Right renal pelvis (tissue), 4 donors: ENCODE measurements around the gene PSMB3. TPM values are rescaled to one million over a fixed set of nuclear protein-coding genes. Genes with fewer than 3 reads are reported as not detected.
A peak's percentile ranks its signal among the peaks of the same experiment; 100 is the strongest.

ENCODE experiments used
- DNase-seq, 4 donors: peaks; one replicate each; pipeline ENCODE4 v3.0.0-alpha.2; 2013; ENCODE audit warnings: low read depth in 4 of 4, low spot score in 3 of 4, missing footprints in 1 of 4
- polyA plus RNA-seq, 4 donors: library from polyadenylated mRNA; unstranded; fragments of 120-200 nt; gene quantifications; one replicate each; pipeline ENCODE4 v1.2.1, GENCODE V29; 2013; ENCODE audit not compliant: insufficient read length in 4 of 4

Gene PSMB3
- 100 to 1,000 TPM; 114 to 135 (median 122) TPM for polyA plus RNA-seq

DNA sequence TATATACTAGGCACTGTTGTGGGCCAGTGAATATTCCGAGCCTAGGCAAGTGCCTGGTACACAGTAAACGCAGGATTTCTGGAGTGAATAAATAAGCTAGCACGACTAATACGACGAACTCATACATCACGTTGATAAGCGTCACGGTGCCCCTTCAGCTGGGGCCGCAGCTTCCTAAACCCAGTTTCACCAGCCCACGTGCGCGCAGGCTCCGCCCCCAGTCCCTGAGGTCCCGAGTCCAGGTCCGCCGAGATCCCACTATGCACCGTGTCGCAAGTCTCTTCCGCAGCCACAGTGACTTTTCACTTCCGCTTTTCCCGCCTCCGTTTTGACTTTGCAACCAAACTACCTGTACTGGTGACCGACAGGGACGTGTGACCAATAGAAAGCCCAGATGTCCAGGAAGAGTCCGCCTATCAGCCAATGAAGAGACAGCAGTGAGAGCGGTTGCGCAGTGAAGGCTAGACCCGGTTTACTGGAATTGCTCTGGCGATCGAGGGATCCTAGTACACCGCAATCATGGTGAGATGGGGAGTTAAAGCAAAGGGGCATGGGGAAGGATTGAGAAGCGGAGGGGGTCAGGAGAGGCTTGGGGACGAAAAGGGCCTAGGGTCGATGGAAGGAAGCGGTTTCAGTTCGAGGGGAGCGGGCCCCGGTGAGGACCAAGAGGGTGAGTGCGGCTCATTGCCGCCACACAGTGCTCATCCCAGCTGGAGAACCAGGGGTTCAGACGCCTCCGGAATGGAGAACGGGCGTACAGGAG lies at the start of gene PSMB3:
Gene PSMB3 (plus strand): TSS at position 434 of the 763 bp plus-strand sequence. CDS start 86 bp downstream, at position 520.
- DNase-seq = peak; percentile 88 to 98 (median 98)

DNA sequence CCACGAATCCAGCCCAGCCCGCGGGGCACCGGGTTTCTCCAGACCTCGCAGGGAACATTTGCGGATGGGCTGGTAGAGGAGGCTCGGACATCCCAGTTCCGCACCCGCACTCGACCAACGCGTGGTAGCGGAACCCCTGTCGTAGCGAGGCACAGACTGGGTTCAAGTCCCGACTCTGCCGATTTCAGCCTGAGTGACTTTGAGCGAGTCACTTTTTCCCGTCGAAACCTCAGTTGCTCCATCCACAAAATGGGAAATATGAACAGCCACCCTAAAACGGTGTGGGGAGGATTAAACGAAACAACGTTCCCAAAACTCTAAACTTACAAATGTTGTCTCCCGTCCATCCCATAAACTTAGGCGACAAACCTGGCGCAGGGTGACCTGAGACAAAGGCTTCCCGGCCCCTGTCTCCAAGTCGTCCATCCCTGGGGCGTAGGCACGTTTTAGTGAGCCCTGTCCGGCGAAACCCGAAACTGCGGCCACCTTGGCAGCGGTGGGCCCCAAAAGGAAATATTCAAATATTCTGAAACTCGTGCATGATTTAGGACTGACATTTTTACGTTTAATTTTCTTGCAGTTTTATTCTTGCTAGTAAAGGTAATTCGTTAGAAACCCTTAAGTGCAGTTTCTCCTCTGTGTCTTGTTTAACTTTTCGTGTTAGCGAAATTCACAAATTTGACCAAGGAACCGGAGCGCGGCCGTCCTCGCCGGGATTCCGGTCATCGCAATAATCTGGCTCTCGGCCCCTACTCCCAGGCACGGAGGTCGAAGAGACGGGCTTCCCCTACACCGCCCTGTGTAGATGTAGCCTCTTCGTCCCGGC lies 49.4 kb upstream of the PSMB3 start:
- DNase-seq = no peak

- DNase-seq = peak; percentile 66 to 82 (median 73)
Measured at GRCh38 chr17:38703742-38704605, 48.6 kb upstream of the PSMB3 start.

- DNase-seq = peak in 1 of 4 donors; percentile 47
Measured at GRCh38 chr17:38704606-38705522, 47.7 kb upstream of the PSMB3 start, which contains the start of gene MLLT6. Gene MLLT6 (plus strand): TSS chr17:38705273. CDS start chr17:38705633, 360 bp downstream.

DNA sequence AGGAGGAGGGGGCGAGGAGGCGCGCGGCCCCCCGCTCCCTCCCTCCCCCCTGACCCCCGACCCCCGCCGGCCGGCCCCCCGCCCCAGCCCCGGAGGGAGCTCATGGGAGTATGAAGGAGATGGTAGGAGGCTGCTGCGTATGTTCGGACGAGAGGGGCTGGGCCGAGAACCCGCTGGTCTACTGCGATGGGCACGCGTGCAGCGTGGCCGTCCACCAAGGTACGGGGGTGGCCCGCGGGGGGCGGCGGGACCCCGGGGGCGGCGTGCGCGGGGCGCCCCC lies 47.1 kb upstream of the PSMB3 start:
- DNase-seq = no peak

- no peak for DNase-seq
Measured at GRCh38 chr17:38705803-38706504, 46.6 kb upstream of the PSMB3 start.

DNA sequence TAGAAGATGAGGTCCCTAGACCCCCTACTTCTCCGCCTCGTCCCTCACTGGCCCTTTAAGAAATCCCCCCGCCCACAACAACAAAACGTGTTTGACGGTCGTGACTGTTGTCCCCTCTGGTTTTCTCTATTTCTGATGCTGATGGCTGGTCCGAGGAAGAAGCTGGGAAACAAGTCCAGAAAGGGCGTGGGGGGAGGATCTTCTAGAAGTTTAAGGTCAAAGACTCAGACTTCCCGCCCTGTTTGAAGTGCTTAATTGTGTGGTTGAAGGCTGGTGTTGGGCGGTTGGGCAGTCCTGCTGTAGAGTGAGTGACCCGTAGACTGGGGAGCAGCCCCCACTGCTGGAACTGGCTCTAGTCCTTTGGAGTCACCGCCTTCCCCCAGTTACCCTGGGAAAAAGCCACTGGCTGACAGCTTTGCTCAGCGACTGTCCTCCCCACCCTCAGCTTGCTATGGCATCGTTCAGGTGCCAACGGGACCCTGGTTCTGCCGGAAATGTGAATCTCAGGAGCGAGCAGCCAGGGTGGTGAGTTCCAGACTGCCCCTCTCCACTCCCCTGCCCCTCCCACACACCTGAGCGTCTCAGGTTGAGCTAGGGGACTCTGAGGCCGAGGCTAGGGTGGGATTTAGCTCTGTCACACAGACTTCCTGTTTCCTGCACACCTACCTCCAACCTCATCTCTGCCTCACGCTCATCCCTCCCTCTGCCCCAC lies 45.9 kb upstream of the PSMB3 start:
- no peak for DNase-seq

DNA sequence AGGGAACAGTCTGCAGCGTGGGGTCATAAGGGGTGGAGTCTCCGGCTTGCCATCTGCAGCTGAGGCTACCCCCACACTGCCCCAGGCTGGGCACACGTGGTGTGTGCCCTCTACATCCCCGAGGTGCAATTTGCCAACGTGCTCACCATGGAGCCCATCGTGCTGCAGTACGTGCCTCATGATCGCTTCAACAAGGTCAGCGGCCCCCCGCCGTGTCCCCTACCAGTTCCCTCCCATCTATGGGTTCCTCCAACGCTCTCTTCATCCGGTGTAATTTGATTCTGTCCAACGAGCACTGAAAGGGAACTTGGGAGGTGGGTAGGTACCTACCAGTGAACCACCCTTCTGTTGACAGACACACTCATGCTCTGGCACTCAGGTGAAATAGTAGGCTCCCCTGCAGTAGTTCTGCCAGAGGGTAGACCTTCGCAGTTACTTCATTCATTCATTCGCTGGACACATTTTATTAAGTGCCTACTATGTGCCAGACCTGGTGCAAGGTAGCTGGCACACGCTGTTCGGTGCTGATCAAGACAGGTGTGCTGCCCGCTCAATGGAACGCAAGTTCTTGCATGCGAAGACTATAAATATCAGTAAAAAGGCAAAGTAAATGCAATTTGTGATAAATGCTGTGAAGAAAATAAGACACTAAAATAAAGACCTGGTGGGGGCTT lies 44.7 kb upstream of the PSMB3 start:
- DNase-seq = no peak

DNA sequence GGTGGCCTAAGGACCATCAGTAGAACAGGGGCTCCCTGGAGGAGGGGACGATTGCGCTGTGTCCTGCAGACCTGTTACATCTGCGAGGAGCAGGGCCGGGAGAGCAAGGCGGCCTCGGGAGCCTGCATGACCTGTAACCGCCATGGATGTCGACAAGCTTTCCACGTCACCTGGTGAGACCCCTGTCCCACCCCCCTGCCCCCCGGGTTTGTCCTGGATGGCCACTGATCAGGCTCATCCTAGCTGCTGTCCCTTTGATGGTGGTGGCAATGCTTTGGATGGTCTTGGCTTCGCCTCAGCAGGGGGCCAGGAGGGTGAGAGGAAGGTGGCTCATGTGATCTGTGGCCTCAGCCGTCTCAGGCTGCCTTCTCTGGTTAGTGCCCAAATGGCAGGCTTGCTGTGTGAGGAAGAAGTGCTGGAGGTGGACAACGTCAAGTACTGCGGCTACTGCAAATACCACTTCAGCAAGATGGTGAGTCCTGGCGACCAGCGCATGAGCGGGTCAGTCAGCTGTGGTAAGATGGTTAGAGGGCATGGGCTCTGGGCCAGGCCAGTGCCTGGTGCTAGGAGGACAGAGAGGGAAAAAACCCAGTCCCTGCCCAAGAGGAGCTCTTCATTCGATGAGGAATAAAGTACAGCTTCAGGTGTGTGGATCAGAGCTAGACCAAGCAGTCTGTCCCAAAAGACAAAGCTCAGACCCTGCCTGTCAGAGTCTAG lies 43.3 kb upstream of the PSMB3 start:
- no peak for DNase-seq

DNA sequence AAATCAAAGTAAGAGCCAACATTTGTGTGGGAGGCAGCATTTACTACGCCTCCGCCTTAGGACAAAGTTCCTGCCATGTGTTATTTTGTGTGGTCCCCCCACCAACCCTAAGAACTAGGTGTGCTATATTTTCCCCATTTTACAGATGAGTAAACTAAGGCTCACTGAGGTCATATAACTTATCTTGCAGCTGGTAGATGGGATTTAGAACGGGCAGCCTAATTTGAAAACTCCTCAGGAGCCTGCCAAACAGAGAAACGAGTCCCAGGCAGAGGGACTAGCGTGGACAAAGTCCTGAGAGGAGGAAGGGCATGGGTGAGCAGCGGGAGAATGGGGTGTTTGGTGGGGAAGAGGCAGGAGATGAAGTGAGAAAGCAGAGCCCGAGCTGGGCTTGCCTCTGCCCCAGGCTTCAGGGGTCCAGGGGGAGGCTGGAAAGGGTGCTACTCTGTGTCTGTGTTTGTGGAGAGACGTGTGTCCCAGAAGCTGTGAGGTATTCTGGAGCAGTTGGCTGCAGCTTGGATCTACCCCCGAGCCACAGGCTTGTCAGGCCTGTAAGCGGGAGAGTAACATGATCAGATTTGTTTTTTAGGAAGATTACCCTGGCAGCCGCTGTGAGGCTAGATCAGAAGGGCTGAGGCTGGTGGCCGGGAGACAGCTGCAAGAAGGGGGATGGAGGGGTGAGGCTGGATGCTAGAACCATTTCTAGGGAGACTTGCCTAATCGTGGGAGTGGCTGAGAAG lies 42.5 kb upstream of the PSMB3 start:
- no peak for DNase-seq

GRCh38 chr17:38710604-38710962 lies 42.0 kb upstream of the PSMB3 start:
- no peak for DNase-seq

- no peak for DNase-seq
Measured at GRCh38 chr17:38710985-38711384, 41.6 kb upstream of the PSMB3 start.

DNA sequence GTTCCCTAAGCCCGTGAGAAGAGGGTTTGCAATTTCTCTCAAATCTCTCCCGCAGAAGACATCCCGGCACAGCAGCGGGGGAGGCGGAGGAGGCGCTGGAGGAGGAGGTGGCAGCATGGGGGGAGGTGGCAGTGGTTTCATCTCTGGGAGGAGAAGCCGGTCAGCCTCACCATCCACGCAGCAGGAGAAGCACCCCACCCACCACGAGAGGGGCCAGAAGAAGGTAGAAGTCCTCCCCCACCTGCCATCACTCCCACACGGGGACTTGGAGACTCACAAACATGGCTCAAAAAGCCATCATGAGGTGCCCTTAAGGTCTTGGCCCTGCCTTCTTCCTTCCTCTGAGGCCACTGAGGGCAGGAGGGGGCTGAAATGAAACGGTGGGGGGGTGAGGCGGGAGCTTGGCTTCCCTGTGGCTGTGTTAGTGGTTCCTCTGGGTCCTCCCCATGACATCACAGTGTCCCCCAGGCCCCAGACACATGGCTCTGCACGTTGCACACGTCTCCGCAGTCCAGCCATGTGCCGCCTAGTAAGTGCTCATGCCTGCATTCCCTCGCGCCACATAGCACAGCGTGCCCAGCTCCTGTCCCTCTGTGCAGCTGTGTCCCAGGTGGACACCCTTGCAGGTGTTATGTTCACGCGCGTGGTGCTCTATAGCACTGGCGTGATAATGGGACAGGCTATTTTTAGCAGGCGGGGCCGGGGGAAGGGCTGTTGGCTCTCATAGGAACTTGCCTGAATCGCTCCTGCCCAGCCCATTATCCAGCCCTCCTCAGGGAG lies 40.6 kb upstream of the PSMB3 start:
- no peak for DNase-seq

GRCh38 chr17:38712593-38712992 lies 39.9 kb upstream of the PSMB3 start:
- DNase-seq = no peak

GRCh38 chr17:38713456-38714075 lies 39.0 kb upstream of the PSMB3 start:
- no peak for DNase-seq
